Stimulated activated CD8-positive, alpha-beta memory T cell treated with anti-CD3 and anti-CD28 coated beads, Interleukin-7, amount 100 ng/mL, for 1 hour (primary cell): Measurements from ENCODE around the gene NLRC5.
A peak's percentile ranks its signal among the peaks of the same experiment; 100 is the strongest.
"Not testable (repeated sequence)": the region's sequence is repeated elsewhere in the genome, so short reads cannot be mapped to it uniquely, and the experiment has no call there.

ENCODE experiments used
- DNase-seq, 2 donors: peaks; one replicate each; pipeline ENCODE4 v3.0.0-alpha.2; 2020; ENCODE audit warnings: low read depth in 2 of 2

Gene NLRC5

GRCh38 chr16:57043248-57043647 lies 53.9 kb downstream of the NLRC5 start:
- no peak for DNase-seq

GRCh38 chr16:57044931-57045693 lies 55.8 kb downstream of the NLRC5 start:
- no peak for DNase-seq

DNA sequence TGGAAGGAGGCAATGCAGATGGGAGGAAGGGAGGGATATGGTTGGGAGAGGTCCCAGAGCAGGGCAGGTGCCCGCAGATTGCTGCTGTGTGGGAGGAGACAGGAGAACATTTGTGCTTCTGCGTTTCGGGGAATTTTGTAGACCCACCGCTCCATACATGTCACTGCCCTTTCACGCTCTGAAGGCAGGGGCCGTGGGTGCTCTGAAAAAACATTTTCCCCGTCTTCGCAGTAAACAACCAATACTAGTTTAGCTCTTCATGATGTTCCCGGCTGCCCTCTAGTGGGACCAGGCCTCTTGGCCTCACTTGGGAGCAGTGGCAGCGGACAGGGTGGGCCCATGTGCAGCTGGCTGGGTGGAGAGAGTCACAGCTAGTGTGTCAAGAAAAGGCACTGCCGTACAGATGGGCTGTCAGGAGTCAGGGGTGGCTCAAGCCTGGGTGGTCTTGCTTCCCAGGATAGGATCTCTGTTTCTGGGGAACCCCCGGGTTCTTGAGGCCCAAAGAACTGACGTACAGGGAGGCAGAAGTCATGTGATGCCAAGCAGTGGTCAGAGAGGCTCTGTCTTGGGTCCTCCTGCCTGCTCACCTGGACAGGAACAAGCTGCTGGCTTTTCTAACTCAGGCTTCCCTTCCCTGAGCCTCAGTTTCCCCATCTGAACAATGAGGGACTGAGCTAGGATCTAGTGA lies 56.5 kb downstream of the NLRC5 start:
- peak in 1 of 2 donors; percentile 14 for DNase-seq

DNA sequence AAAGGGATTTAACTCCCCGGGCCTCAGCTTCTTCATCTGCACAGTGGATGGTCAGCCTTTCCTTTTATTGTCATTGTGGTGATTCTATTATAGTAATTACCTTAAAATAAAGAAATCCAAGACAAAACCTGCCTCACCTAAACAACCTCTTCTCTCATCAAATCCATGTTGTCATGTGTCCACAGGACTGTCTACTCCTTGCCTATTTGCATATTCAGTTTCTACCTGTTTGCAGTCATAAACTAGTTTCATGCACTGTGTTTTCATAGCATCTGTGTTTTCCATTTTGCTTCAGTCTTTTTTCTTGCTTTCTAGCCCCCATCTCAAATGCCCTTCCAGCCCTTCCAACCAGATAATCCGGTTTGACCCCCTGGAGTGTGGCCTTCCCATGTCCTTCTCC lies 58.7 kb downstream of the NLRC5 start:
- no peak for DNase-seq

- no peak for DNase-seq
Measured at GRCh38 chr16:57049678-57050077, 60.3 kb downstream of the NLRC5 start.

DNA sequence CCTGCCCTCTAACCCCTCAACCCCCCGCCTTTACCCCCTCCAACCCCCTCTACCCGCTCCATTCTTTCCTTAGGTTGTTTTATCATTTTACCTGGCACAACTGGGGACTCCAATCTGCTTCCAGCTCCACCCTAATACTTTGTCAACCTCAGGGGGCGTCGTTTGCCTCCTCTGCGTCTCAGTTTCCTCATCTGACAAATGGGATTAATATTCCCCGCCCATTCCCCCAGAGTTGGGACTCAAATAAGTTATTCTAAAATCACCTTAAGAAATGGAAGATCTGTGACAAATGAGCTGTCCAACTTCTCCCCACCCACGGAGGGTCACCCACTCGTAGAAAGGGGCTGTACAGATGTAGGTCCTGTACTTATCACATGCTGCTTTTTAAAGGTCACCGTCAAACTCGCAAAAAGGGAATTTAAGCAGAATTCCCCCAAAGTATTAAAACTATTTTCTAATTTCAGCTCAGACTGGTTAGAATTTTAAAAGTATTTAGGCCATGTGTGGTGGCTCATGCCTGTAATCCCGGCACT lies 62.4 kb downstream of the NLRC5 start:
- no peak for DNase-seq

DNA sequence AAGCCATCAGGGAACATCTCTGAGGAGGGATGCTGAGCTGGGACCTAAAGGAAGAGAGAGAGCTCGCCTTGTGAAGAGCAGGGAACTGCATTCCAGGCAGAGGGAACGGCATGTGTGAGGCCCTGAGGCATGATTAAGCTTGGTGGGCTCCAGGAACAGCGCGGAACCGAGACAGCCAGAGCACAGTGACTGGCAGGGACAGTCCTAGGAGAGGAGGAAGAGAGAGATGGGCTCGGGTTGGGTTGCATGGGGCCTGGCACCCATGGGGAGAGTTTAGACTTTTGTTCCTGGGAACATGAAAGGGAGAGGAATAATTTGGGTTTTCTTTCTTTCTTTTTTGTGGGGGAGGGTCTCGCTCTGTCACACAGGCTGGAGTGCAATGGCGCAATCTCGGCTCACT lies 63.8 kb downstream of the NLRC5 start:
- no peak for DNase-seq

- no peak for DNase-seq
Measured at GRCh38 chr16:57054338-57054737, 65.0 kb downstream of the NLRC5 start.

GRCh38 chr16:57054771-57055170 lies 65.4 kb downstream of the NLRC5 start:
- no peak for DNase-seq

DNA sequence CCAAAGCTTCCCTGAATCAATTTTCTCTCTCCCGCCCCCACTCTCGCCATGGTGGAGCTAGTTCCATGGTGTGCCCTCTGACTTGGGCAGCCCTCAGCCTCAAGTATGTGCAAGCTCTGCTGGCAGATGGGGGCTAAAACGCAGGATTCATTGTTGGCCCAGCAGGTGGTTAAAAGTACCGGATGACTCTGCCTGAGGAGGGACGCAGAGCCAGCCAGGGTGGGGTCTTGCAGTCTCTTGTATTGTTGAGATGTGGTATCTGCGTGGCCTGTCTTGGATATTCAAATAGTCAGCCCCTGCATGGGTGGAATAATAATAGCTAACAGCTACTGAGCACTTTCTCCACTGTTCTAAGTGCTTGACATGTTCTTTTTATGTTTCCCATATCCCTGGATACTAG lies 66.3 kb downstream of the NLRC5 start:
- no peak for DNase-seq

GRCh38 chr16:57058291-57058861 lies 69.0 kb downstream of the NLRC5 start:
- DNase-seq, result no peak

- no peak for DNase-seq
Measured at GRCh38 chr16:57060323-57061083, 71.1 kb downstream of the NLRC5 start.

GRCh38 chr16:57061084-57061905 lies 71.9 kb downstream of the NLRC5 start:
- DNase-seq, result no peak

DNA sequence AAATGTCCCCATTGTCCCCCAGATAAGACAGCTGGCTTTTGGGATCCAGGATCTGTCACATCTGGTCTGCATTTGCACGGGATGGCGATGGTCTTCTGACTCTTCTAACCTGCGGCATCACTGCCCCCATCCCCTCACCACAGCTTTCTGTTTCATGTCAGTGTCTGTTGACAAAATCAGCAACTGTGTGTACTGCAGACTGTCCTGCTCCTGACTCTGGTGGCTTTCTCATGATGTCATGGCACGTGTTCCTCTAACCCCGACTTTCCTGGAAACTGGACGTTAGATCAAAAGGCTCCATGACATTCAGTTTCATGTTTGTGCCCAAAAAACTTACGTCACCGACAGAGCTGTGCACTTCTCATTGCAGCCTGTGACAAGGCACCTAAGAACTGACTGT lies 73.0 kb downstream of the NLRC5 start:
- no peak for DNase-seq

DNA sequence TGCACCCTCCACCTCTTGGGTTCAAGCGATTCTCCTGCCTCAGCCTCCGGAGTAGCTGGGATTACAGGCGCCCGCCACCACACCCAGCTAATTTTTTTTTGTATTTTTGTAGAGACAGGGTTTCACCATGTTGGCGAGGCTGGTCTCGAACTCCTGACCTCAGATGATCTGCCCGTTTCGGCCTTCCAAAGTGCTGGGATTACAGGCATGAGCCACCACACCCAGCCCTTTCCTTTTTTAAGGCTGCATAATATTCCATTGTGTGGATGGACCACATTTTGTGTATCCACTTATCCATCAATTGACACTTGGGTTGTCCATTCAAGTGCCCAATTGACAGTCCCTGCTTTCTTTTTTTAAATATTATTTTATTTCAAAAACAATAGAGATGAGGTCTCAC lies 73.8 kb downstream of the NLRC5 start:
- not testable (repeated sequence) for DNase-seq

GRCh38 chr16:57064995-57065394 lies 75.6 kb downstream of the NLRC5 start:
- DNase-seq, result no peak

DNA sequence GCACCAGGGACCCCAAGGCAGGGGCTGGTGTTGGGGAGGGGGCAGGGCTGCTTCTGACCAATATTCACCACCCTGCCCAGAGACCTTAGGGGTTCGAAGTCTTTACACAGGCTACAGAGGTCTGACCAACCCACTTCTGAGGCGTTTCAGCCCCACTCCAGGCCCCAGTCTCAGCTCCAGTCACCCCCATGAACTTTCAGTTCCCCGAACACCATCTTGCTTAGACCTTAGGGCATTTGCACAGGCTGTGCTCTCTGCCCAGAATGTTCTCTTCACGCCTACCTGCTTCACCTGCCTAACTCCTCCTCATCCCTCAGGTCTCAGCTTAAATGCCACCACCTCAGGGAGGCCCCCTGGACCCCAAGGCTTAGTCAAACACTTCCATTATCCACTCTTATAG lies 77.3 kb downstream of the NLRC5 start:
- no peak for DNase-seq

DNA sequence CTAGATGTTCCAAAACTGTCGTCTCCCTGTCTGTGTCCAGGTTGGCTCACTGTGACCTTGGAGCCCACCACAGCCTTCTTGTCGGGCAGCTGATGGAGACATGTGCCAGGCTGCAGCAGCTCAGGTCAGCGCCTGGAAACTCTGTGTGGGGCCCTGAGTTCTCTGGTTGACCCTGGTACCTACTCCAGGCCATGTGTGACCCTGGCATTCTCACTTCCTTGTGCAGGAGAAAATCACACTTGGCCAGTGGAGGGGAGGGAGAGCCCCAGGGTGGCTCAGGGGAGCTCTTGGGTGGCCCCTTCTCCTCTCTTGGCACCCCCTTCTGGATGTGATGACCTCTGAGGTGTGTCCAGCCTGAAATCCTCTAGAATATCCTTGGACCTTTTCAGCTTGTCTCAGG lies 78.0 kb downstream of the NLRC5 start:
- no peak for DNase-seq

GRCh38 chr16:57069053-57069452 lies 79.7 kb downstream of the NLRC5 start:
- no peak for DNase-seq

DNA sequence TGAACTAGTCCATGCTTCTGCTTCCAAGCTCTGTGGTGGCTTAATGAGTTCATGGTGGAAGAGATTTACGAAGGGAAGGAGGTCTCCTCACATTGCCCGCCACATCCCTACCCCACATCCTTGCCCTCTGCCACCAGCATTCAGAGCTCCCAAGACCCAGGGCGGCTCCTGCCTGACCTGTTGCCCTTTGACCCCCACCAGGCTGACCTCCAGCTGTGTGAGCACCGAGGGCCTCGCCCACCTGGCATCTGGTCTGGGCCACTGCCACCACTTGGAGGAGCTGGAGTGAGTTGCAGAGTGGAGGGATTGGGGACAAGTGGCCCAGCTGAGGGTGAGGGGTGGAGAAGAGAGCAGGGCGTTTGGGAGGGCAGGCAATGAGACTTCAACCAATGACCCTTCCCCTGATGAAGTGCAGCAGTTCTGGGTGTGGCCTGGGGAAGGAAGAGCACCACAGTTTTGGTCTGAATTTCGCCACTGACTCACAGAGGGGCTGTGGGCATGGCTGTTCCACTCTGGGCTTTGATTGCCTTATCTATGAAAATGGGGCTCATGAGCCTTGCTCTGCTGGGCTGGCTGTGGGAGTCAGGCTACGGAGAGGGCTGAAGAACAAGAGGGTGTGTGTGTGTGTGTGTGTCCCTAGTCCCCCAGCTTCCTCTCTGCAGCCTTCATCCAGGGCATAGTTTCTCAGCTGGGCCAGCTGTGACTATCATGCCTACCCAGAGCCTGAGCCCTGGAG lies 80.4 kb downstream of the NLRC5 start:
- no peak for DNase-seq

DNA sequence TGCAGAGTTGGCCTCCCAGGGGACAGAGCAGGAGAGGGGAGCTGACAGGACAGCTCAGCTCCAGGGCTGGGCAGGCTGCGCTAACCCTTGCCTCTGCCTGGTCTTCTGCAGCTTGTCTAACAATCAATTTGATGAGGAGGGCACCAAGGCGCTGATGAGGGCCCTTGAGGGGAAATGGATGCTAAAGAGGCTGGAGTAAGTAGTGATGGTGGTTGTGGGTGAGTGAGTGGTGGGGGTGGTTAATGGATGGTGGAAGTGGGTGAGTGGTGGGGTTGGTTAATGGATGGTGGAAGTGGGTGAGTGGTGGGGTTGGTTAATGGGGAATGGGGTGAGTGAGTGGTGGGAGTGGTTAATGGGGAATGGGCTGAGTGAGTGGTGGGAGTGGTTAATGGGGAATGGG lies 81.1 kb downstream of the NLRC5 start:
- DNase-seq, result no peak
